ENCODE results near the gene LOC128125822.

LOC128125822 gene

GRCh38 chr6:63567966-63568365 lies 4.3 kb upstream of the LOC128125822 start:
- Mint-ChIP-seq H3K9me3 (no peaks in the 10 kb centered on the region), H3K27ac (no peak overlapping the region), H3K4me3 (no peak overlapping the region), H3K4me1 (peaks cover 10% of the 10 kb centered on the region), H3K36me3 (peaks cover 2% of the 10 kb centered on the region), H3K27me3 (peaks cover 17% of the 10 kb centered on the region)
- DNase-seq = no peak
- CTCF ChIA-PET = no interaction called here

DNA sequence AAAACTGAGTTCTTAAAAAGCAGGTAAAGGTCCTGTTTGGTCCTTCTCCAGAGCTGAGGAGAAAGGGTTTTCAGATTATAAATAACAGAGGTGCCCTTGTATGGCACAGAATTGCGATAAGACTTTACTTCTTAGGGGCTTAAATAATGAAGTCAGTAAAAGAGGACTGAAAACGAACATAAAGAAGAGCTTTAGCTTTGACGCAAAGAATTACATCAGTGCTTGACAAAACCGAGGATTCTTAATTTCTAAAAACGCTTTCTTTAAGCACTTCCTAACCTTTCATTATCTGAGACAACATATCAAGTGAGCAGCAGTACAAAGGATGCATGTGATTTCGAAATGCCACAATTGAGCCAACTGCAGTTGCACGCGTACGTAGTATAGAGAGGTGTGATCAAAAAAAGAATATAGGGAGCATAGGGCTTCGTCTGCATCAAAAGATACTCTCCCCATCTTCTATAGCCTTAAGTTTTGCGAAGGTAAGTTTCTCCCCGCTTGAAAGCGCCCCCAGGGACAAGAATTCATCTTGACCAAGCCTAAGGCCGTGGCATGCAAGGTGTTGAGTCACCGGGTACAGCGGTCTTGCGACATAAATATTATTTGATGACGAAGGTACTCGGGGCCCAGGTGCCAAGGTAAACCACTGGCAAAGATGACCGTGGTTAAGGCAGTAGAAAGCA lies 778 bp upstream of the LOC128125822 start:
- no peaks in the 10 kb centered on the region for H3K9me3 Mint-ChIP-seq
- peaks cover 9% of the 10 kb centered on the region for H3K27me3 Mint-ChIP-seq
- H3K27ac Mint-ChIP-seq = peak overlapping the region; percentile 95
- H3K4me3 Mint-ChIP-seq = peak overlapping the region; percentile 85
- DNase-seq = no peak
- peaks cover 17% of the 10 kb centered on the region for H3K36me3 Mint-ChIP-seq
- H3K4me1 Mint-ChIP-seq = peaks cover 32% of the 10 kb centered on the region
- CTCF ChIA-PET = no interaction called here

GRCh38 chr6:63572747-63573075 lies 431 bp downstream of the LOC128125822 start:
- Mint-ChIP-seq H3K4me3 (peak overlapping the region; percentile 85), H3K36me3 (peaks cover 22% of the 10 kb centered on the region), H3K9me3 (no peaks in the 10 kb centered on the region), H3K27ac (peak overlapping the region; percentile 95), H3K4me1 (peaks cover 38% of the 10 kb centered on the region), H3K27me3 (peaks cover 4% of the 10 kb centered on the region)
- no peak for DNase-seq
- CTCF ChIA-PET = interaction anchor here (1.3 kb wide), 1 partner anchor 192 kb away, joined by 3 read pairs; no protein-coding TSS in a partner anchor

DNA sequence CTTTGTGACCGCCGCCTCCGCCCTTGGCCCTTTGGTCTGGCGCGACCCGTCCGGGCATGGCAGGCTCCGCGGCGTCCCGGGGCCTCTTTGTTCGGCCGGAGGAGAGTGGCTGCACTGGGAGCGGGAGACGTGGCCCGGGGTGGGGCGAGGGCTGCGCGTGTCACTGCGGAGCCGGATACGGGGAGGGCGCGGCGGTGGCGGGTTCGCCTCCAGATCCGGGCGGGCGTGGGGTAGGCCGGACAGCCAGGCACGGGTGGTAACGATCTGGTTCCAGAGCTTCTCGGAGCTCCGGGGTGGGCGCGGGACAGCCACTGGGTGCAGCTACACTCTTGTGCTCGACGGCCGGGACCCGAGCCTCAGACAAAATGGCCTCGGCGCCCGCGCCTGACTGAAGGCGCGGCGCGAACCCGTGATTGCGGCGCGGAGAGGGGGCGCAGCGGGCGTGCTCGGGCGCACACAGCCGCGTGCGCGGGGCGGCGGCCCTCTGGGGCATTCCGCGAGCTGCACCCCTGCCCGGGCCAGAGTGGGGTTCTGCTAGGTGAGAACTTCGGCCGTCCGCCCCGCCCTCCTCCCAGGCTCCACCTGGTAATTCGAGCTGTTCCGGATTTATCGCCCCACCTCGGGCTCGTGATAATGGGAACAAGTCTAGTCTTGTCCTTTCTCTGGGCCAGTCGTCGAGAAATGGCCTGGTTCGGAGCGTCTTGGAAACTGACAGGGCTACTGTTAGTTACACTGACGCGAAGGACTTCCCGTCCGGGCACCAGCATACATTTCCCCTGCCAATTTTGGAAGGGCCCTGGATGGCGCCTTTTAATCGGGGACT lies 1.0 kb downstream of the LOC128125822 start:
- H3K4me3 Mint-ChIP-seq = peak overlapping the region; percentile 85
- CTCF ChIA-PET = interaction anchor here (0.9 to 1.8 kb wide), 9 partner anchors 7 to 221 kb away, joined by 3 to 11 read pairs (median 5); partner anchors contain the start of gene PHF3
- peaks cover 38% of the 10 kb centered on the region for H3K4me1 Mint-ChIP-seq
- H3K9me3 Mint-ChIP-seq = no peaks in the 10 kb centered on the region
- DNase-seq = peak; percentile 82
- peak overlapping the region; percentile 95 for H3K27ac Mint-ChIP-seq
- H3K36me3 Mint-ChIP-seq = peaks cover 22% of the 10 kb centered on the region
- peaks cover 4% of the 10 kb centered on the region for H3K27me3 Mint-ChIP-seq

DNA sequence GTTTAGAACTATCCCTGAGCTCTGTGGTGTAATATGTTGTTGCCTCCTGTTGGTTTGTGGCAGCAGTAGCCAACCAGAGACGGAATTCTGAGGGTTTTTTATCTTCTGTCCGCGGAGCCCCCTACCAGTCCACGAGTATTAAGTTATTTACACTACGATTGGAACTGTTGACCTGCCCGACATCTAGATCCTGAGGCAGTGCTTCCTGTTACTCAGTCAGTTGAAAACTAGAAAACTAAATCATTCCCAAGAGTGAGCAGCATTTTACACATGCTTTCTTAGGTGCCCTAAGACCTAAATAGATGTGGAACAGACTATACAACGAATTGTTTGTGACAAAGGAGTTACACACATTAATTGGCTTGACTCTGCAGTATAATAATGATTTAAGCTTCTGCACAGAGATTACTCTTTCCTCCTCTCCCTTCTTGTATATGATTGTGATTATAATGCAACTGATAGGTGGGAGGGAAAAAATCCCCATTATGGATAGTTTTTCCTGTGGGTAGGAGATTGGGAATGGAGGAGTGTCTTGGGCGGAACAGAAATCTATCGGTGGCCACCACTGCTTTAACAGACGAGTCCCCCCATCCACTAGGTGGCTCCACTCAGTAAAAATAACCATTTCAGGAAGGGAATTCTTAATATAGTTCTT lies 1.7 kb downstream of the LOC128125822 start:
- H3K27me3 Mint-ChIP-seq = peaks cover 3% of the 10 kb centered on the region
- peak overlapping the region; percentile 85 for H3K4me3 Mint-ChIP-seq
- peak overlapping the region; percentile 95 for H3K27ac Mint-ChIP-seq
- peaks cover 38% of the 10 kb centered on the region for H3K4me1 Mint-ChIP-seq
- no peaks in the 10 kb centered on the region for H3K9me3 Mint-ChIP-seq
- peak; percentile 54 for DNase-seq
- H3K36me3 Mint-ChIP-seq = peaks cover 22% of the 10 kb centered on the region
- CTCF ChIA-PET = interaction anchor here (0.7 to 1.8 kb wide), 12 partner anchors 8 to 221 kb away, joined by 3 to 11 read pairs (median 4); partner anchors contain the start of gene PHF3

- CTCF ChIA-PET = interaction anchor here (0.7 to 1.8 kb wide), 9 partner anchors 8 to 222 kb away, joined by 3 to 11 read pairs (median 4); partner anchors contain the start of gene PHF3
- H3K27ac Mint-ChIP-seq = peak overlapping the region; percentile 95
- peak overlapping the region; percentile 85 for H3K4me3 Mint-ChIP-seq
These were observed 2.2 kb downstream of the LOC128125822 start for GRCh38 chr6:63574554-63574900.

DNA sequence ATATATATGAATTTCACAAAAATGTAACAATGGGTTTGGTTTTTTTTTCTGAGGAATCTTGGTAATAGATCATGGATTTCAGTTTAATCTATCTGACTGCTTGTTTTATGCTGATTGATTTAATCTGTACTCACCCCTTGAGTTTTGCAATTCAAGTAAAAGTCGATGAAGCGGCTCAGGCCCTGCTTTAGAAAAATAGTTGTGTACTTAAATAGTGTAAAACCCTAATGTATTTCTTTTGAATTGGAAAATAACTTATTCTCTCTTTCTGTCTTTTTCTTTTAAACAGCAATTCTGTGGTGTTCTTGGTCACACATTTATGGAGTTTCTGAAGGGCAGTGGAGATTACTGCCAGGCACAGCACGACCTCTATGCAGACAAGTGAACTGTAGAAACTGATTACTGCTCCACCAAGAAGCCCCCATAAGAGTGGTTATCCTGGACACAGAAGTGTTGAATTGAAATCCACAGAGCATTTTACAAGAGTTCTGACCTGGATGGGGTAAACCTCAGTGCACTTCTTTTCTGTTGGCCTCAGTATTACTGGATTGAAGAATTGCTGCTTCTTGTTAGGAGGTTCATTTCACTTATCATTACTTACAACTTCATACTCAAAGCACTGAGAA lies 4.0 kb downstream of the LOC128125822 start:
- Mint-ChIP-seq H3K27me3 (no peaks in the 10 kb centered on the region), H3K4me1 (peaks cover 36% of the 10 kb centered on the region), H3K36me3 (peaks cover 39% of the 10 kb centered on the region), H3K4me3 (no peak overlapping the region), H3K27ac (no peak overlapping the region), H3K9me3 (no peaks in the 10 kb centered on the region)
- no peak for DNase-seq
- CTCF ChIA-PET = interaction anchor here (0.7 kb wide), 1 partner anchor 35 kb away, joined by 3 read pairs; no protein-coding TSS in a partner anchor

More at GRCh38 chr6:63574554-63574900, 2.2 kb downstream of the LOC128125822 start:
- DNase-seq = no peak
- no peaks in the 10 kb centered on the region for H3K27me3 Mint-ChIP-seq
- H3K36me3 Mint-ChIP-seq = peaks cover 23% of the 10 kb centered on the region
- peaks cover 38% of the 10 kb centered on the region for H3K4me1 Mint-ChIP-seq
- H3K9me3 Mint-ChIP-seq = no peaks in the 10 kb centered on the region

DNA sequence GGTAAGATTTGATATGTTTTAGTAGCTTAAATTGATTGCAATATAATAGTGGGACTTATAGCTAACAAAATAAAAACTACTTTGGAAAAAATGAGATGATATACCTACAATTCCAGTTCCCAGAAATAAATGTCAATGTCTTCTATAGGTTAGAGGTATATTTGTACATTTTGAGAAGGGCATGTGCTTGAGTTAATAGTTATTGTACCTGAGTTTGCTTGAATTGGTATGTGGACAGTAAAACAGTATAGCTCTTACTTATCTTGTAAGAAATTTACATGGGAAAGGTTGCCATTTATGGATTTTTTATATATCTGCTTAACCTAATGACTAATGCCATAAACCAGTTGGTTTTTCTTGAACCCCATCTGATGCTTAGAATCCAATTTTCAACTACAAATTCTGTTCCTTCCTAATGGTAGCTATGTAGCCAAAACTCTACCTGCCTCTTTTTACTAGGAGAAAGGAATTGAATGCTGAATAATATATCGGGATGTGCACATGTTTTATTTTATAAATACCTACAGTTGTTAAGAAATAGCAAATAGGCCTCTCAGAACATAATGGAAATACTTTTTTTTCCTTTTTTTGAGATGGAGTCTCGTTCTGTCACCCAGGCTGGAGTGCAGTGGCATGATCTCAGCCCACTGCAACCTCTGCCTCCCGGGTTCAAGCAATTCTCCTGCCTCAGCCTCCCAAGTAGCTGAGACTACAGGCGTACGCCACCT lies 4.9 kb downstream of the LOC128125822 start:
- no peak overlapping the region for H3K4me3 Mint-ChIP-seq
- no peaks in the 10 kb centered on the region for H3K9me3 Mint-ChIP-seq
- CTCF ChIA-PET = interaction anchor here (0.5 to 1.2 kb wide), 4 partner anchors 15 to 225 kb away, joined by 3 read pairs; no protein-coding TSS in a partner anchor
- DNase-seq = no peak
- H3K36me3 Mint-ChIP-seq = peaks cover 44% of the 10 kb centered on the region
- no peaks in the 10 kb centered on the region for H3K27me3 Mint-ChIP-seq
- H3K4me1 Mint-ChIP-seq = peaks cover 28% of the 10 kb centered on the region
- no peak overlapping the region for H3K27ac Mint-ChIP-seq

DNA sequence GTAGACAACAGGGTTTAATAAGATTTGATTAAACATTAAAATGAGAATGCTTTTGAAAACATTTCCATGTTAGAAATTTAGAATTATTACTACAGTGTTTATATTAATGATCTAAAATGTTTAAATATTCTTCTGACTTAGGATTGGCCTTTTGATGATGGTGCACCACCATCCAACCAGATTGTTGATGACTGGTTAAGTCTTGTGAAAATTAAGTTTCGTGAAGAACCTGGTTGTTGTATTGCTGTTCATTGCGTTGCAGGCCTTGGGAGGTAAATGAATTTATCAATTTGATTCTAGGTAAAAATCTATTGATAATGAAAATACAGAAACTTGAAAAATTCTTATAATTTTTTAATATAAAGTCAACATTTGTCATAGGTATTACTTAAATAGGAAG lies 6.5 kb downstream of the LOC128125822 start:
- Mint-ChIP-seq H3K4me1 (peaks cover 28% of the 10 kb centered on the region), H3K4me3 (no peak overlapping the region), H3K9me3 (no peaks in the 10 kb centered on the region), H3K27ac (no peak overlapping the region), H3K27me3 (no peaks in the 10 kb centered on the region), H3K36me3 (peaks cover 49% of the 10 kb centered on the region)
- CTCF ChIA-PET = no interaction called here
- DNase-seq = no peak

DNA sequence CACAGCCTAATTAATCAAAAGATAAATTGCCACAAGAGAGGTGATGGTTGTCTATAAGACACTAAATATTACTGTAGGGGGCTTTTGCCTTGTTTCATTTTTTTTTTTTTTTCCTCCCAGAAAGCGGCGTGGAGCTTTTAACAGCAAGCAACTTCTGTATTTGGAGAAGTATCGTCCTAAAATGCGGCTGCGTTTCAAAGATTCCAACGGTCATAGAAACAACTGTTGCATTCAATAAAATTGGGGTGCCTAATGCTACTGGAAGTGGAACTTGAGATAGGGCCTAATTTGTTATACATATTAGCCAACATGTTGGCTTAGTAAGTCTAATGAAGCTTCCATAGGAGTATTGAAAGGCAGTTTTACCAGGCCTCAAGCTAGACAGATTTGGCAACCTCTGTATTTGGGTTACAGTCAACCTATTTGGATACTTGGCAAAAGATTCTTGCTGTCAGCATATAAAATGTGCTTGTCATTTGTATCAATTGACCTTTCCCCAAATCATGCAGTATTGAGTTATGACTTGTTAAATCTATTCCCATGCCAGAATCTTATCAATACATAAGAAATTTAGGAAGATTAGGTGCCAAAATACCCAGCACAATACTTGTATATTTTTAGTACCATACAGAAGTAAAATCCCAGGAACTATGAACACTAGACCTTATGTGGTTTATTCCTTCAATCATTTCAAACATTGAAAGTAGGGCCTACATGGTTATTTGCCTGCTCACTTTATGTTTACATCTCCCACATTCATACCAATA lies 7.8 kb downstream of the LOC128125822 start:
- H3K9me3 Mint-ChIP-seq = no peaks in the 10 kb centered on the region
- peaks cover 42% of the 10 kb centered on the region for H3K36me3 Mint-ChIP-seq
- H3K27me3 Mint-ChIP-seq = no peaks in the 10 kb centered on the region
- no peak overlapping the region for H3K4me3 Mint-ChIP-seq
- DNase-seq = no peak
- H3K27ac Mint-ChIP-seq = no peak overlapping the region
- H3K4me1 Mint-ChIP-seq = peaks cover 16% of the 10 kb centered on the region
- CTCF ChIA-PET = no interaction called here

DNA sequence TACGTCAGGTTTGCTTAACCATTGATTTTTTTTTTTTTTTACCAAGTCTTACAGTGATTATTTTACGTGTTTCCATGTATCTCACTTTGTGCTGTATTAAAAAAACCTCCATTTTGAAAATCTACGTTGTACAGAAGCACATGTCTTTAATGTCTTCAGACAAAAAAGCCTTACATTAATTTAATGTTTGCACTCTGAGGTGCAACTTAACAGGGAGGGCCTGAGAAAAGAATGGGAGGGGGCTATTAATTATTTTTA lies 8.4 kb downstream of the LOC128125822 start:
- DNase-seq = no peak
- Mint-ChIP-seq H3K4me1 (peaks cover 11% of the 10 kb centered on the region), H3K36me3 (peaks cover 42% of the 10 kb centered on the region), H3K27ac (no peak overlapping the region), H3K27me3 (no peaks in the 10 kb centered on the region), H3K4me3 (no peak overlapping the region), H3K9me3 (no peaks in the 10 kb centered on the region)
- CTCF ChIA-PET = no interaction called here

GRCh38 chr6:63581355-63582013 lies 9.2 kb downstream of the LOC128125822 start:
- H3K4me1 Mint-ChIP-seq = peaks cover 6% of the 10 kb centered on the region
- no peaks in the 10 kb centered on the region for H3K27me3 Mint-ChIP-seq
- no peak overlapping the region for H3K27ac Mint-ChIP-seq
- CTCF ChIA-PET = interaction anchor here (0.9 kb wide), 1 partner anchor 17 kb away, joined by 3 read pairs; no protein-coding TSS in a partner anchor
- H3K4me3 Mint-ChIP-seq = no peak overlapping the region
- peaks cover 38% of the 10 kb centered on the region for H3K36me3 Mint-ChIP-seq
- no peaks in the 10 kb centered on the region for H3K9me3 Mint-ChIP-seq
- DNase-seq = no peak

Measured in activated naive CD4-positive, alpha-beta T cell treated with anti-CD3 and anti-CD28 coated beads, Interleukin-2, amount 10 ng/mL, durations not matched to agents 7 days and 5 days (primary cell).